Measurements from ENCODE around the gene PCCA.

- no peak for TF ChIP-seq GATA2 (IDR thresholded peaks at IDR 0.05; ENCODE audit: low read depth, low read length)
- TF ChIP-seq GATA3 (IDR thresholded peaks at IDR 0.05; ENCODE audit: low read depth, low read length), result no peak
Observed at GRCh38 chr13:100436099-100436498, 347.2 kb downstream of the PCCA start.

All from SH-SY5Y (cell line).